NT2/D1 (cell line): ENCODE data around the gene CD40.

Experiments
- YY1 ChIP-seq: IDR thresholded peaks from 2 replicates; pipeline ENCODE4 v1.6.1; 2011; ENCODE audit not compliant: insufficient read length, insufficient read depth
- ZNF274 ChIP-seq: IDR thresholded peaks from 2 replicates; pipeline ENCODE4 v1.6.1; 2011; ENCODE audit warnings: mild to moderate bottlenecking, low read depth, low read length

GRCh38 chr20:46077642-46078305 lies 40.3 kb upstream of the CD40 start:
- TF ChIP-seq ZNF274, result no peak
- TF ChIP-seq YY1, result no peak
